ENCODE measurements around the gene CNGA4.

DNA sequence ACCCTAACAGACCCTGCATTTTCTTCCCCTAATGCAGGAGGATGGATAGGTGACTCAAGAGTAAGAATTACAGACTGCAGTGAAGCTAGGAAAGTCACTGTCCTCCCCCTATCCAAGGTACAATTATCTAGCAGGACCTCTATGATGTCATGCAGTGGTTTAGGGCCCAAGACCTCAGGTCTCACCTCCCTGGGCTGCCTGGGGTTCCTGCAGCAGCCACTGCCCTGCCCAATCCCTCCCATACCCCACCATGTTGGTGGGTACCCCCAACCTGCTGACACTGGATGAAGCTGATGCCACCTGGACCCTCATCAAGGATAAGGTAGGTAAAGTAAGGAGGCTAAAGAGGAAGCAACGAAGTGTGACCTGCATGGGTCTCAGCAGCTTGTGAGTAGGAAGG lies 33.5 kb upstream of the CNGA4 start, which contains the start of gene C11orf42:
- TF ChIP-seq, protein P1, sequence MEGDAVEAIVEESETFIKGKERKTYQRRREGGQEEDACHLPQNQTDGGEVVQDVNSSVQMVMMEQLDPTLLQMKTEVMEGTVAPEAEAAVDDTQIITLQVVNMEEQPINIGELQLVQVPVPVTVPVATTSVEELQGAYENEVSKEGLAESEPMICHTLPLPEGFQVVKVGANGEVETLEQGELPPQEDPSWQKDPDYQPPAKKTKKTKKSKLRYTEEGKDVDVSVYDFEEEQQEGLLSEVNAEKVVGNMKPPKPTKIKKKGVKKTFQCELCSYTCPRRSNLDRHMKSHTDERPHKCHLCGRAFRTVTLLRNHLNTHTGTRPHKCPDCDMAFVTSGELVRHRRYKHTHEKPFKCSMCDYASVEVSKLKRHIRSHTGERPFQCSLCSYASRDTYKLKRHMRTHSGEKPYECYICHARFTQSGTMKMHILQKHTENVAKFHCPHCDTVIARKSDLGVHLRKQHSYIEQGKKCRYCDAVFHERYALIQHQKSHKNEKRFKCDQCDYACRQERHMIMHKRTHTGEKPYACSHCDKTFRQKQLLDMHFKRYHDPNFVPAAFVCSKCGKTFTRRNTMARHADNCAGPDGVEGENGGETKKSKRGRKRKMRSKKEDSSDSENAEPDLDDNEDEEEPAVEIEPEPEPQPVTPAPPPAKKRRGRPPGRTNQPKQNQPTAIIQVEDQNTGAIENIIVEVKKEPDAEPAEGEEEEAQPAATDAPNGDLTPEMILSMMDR (conservative IDR thresholded peaks at IDR 0.05 in 1 of 2, IDR thresholded peaks at IDR 0.05 in 1 of 2; ENCODE audit: extremely low read depth in 1 of 2, insufficient read depth in 1 of 2, low read depth in 1 of 2, low read length in 2 of 2), result no peak
- no peak for TF ChIP-seq EZH2 (IDR thresholded peaks at IDR 0.05; ENCODE audit: borderline replicate concordance, low read length)

All from mammary epithelial cell (primary cell).